HepG2 (cell line): Measurements from ENCODE around the gene MAP3K2.

Experiments
- DPF2 ChIP-seq: sonication (generic); formaldehyde crosslinking; IDR thresholded peaks from 2 replicates; pipeline ENCODE4 v1.4.0; 2020; ENCODE audit warnings: mild to moderate bottlenecking, low read depth, missing genetic modification reagents, borderline replicate concordance
- GABPA ChIP-seq, 2 experiments: IDR thresholded peaks; 2 replicates each; pipeline ENCODE4 v1.6.1; 2011 to 2016; ENCODE audit warnings: low read depth in 2 of 2, low read length in 1 of 2, missing biosample characterization in 1 of 2, missing genetic modification characterization in 1 of 2
- POLR2A ChIP-seq, 2 experiments: IDR thresholded peaks; 2 replicates each; pipeline ENCODE4 v1.6.1; 2011; ENCODE audit warnings: low read depth in 2 of 2, low read length in 2 of 2, mild to moderate bottlenecking in 1 of 2, moderate library complexity in 1 of 2; ENCODE audit not compliant: insufficient read depth in 1 of 2
- SMARCC2 ChIP-seq: fragments of 450-650 bp; IDR thresholded peaks from 2 replicates; pipeline ENCODE4 v1.6.1; 2017; ENCODE audit warnings: antibody characterized with exemption, mild to moderate bottlenecking
- SMC3 ChIP-seq: IDR thresholded peaks from 2 replicates; pipeline ENCODE4 v1.6.1; 2011; ENCODE audit warnings: low read length, improper control_type of control experiment
- TAF1 ChIP-seq: sonication (generic); formaldehyde crosslinking; IDR thresholded peaks from 2 replicates; pipeline ENCODE4 v1.4.0; 2020; ENCODE audit warnings: missing genetic modification reagents
- ZFP36L1 ChIP-seq: sonication (generic); formaldehyde crosslinking; IDR thresholded peaks from 2 replicates; pipeline ENCODE4 v1.8.0; 2022; ENCODE audit warnings: mild to moderate bottlenecking, missing genetic modification reagents, moderate library complexity
- ZNF589 ChIP-seq: sonication (generic); formaldehyde crosslinking; conservative IDR thresholded peaks from 2 replicates; pipeline ENCODE4 v1.8.0; 2022; ENCODE audit warnings: mild to moderate bottlenecking, moderate library complexity, missing genetic modification reagents
- TF ChIP-seq, protein P1 (sequence below): sonication (generic); formaldehyde crosslinking; IDR thresholded peaks from 2 replicates; pipeline ENCODE4 v1.5.0; 2020; ENCODE audit warnings: mild to moderate bottlenecking, low read depth, missing genetic modification reagents, borderline replicate concordance
- TF ChIP-seq, protein P2 (sequence below): sonication (generic); formaldehyde crosslinking; IDR thresholded peaks from 2 replicates; pipeline ENCODE4 v1.4.0; 2020; ENCODE audit warnings: missing genetic modification reagents
- TF ChIP-seq, protein P3 (sequence below): sonication (generic); formaldehyde crosslinking; IDR thresholded peaks from 2 replicates; pipeline ENCODE4 v1.5.0; 2020; ENCODE audit warnings: mild to moderate bottlenecking, missing genetic modification reagents, moderate library complexity
- TF ChIP-seq, protein P4 (sequence below): sonication (generic); formaldehyde crosslinking; IDR thresholded peaks from 2 replicates; pipeline ENCODE4 v1.4.0; 2020; ENCODE audit warnings: low read depth, mild to moderate bottlenecking, missing genetic modification reagents

DNA sequence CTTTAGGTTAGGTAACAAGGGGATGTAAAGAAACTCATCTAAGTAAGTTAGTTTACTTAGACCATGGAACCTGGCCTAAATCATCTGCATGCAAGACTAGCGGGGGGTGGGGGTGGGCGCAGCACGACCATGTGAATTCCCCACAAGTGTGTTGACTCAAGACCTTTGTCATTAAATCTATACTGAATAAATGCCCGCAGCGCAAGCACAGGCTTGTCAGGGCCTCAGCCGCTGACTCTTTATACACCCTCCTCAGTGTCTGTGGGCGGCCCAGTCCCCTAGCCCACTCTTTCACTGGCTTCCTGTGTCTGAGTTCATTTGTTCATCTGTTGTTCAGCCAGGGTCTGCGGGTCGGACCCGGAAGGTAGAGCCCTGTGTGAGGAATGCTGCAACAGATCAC, 17.8 kb downstream of the MAP3K2 start:
- TF ChIP-seq, protein P1, sequence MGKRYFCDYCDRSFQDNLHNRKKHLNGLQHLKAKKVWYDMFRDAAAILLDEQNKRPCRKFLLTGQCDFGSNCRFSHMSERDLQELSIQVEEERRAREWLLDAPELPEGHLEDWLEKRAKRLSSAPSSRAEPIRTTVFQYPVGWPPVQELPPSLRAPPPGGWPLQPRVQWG (CRISPR knock-in tag) = no peak
- TF ChIP-seq, protein P2, sequence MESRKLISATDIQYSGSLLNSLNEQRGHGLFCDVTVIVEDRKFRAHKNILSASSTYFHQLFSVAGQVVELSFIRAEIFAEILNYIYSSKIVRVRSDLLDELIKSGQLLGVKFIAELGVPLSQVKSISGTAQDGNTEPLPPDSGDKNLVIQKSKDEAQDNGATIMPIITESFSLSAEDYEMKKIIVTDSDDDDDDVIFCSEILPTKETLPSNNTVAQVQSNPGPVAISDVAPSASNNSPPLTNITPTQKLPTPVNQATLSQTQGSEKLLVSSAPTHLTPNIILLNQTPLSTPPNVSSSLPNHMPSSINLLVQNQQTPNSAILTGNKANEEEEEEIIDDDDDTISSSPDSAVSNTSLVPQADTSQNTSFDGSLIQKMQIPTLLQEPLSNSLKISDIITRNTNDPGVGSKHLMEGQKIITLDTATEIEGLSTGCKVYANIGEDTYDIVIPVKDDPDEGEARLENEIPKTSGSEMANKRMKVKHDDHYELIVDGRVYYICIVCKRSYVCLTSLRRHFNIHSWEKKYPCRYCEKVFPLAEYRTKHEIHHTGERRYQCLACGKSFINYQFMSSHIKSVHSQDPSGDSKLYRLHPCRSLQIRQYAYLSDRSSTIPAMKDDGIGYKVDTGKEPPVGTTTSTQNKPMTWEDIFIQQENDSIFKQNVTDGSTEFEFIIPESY (CRISPR knock-in tag) = peak; percentile 82
- TF ChIP-seq ZFP36L1 (CRISPR knock-in tag) (no peak), SMC3 (no peak), POLR2A (IDR thresholded peaks at IDR 0.05; ENCODE audit: insufficient read depth in 1 of 2, low read depth in 2 of 2, low read length in 2 of 2) (no peak), ZNF589 (CRISPR knock-in tag) (no peak), GABPA (IDR thresholded peaks at IDR 0.05; ENCODE audit: low read depth, low read length) (no peak), GABPA (CRISPR knock-in tag; IDR thresholded peaks at IDR 0.05; ENCODE audit: low read depth) (no peak), DPF2 (CRISPR knock-in tag) (no peak), TAF1 (CRISPR knock-in tag) (no peak), SMARCC2 (no peak)
- TF ChIP-seq, protein P3, sequence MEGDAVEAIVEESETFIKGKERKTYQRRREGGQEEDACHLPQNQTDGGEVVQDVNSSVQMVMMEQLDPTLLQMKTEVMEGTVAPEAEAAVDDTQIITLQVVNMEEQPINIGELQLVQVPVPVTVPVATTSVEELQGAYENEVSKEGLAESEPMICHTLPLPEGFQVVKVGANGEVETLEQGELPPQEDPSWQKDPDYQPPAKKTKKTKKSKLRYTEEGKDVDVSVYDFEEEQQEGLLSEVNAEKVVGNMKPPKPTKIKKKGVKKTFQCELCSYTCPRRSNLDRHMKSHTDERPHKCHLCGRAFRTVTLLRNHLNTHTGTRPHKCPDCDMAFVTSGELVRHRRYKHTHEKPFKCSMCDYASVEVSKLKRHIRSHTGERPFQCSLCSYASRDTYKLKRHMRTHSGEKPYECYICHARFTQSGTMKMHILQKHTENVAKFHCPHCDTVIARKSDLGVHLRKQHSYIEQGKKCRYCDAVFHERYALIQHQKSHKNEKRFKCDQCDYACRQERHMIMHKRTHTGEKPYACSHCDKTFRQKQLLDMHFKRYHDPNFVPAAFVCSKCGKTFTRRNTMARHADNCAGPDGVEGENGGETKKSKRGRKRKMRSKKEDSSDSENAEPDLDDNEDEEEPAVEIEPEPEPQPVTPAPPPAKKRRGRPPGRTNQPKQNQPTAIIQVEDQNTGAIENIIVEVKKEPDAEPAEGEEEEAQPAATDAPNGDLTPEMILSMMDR = no peak
- TF ChIP-seq, protein P4, sequence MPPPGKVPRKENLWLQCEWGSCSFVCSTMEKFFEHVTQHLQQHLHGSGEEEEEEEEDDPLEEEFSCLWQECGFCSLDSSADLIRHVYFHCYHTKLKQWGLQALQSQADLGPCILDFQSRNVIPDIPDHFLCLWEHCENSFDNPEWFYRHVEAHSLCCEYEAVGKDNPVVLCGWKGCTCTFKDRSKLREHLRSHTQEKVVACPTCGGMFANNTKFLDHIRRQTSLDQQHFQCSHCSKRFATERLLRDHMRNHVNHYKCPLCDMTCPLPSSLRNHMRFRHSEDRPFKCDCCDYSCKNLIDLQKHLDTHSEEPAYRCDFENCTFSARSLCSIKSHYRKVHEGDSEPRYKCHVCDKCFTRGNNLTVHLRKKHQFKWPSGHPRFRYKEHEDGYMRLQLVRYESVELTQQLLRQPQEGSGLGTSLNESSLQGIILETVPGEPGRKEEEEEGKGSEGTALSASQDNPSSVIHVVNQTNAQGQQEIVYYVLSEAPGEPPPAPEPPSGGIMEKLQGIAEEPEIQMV (CRISPR knock-in tag) = no peak
